Activated CD4-positive, alpha-beta T cell treated with anti-CD3 and anti-CD28 coated beads for 1 hour (primary cell): ENCODE data around the gene SNX10.

Experiments used
- DNase-seq: peaks from one replicate; pipeline ENCODE4 v3.0.0-alpha.2; 2020

The SNX10 gene

GRCh38 chr7:26409661-26410547 lies 118.2 kb downstream of the SNX10 start:
- no peak for DNase-seq

- DNase-seq = no peak
These were observed 121.5 kb downstream of the SNX10 start for GRCh38 chr7:26413007-26413691.

- DNase-seq = no peak
These were observed 124.3 kb downstream of the SNX10 start for GRCh38 chr7:26416004-26416403.

- no peak for DNase-seq
These were observed 126.3 kb downstream of the SNX10 start for GRCh38 chr7:26417911-26418413.

- no peak for DNase-seq
These were observed 127.5 kb downstream of the SNX10 start for GRCh38 chr7:26419198-26419597.

GRCh38 chr7:26420422-26421019 lies 128.9 kb downstream of the SNX10 start:
- no peak for DNase-seq

- DNase-seq = no peak
These were observed 131.1 kb downstream of the SNX10 start for GRCh38 chr7:26422761-26423160.

- DNase-seq = no peak
These were observed 131.8 kb downstream of the SNX10 start for GRCh38 chr7:26423436-26423835.
